NCI-H2227 (cell line): ENCODE data around the gene TUBB.
A peak's percentile ranks its signal among the peaks of the same experiment; 100 is the strongest.

Source experiments
- DNase-seq: peaks from one replicate; lab custom pipeline; 2025; ENCODE audit not compliant: unreplicated experiment; lab: John Stamatoyannopoulos, UW

TUBB gene

DNA sequence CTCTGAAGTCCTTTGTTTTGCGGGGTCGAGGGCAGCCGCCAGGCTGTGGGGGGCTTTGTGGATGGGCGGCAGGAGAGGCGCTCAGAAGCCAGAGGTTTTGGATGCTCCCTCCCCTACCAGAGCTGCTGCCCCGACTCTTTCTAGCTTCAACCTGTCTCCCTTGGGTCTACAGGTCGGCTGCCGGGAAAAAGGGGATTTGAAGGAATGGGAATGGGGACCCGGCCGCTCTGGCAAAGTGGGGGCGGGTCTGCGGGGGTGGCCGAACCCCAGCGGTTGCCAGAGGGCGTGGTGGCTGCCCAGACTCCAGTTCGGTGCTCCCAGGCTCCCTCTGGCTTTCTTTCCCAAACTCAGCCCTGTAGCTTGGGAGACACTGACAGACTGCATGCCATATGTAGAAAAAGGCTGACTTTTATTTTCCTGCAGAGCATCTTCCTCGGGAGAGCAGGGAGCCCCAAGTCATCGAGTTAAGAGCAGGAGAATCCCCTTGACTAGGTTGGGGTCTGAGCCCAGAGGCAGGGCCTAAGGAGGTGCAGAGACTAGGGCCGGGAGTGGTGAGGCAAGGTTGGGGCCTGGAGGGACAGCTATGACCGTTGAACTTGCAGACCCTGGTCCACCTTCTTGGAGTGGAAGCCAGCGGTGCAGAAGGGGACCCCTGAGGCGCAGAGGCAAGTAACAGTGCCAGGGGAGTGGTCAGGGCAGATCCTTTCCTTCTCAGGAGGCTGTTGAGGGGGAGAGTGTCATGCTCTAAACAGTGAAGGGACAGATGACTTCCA, 32.3 kb upstream of the TUBB start:
- DNase-seq, result peak; percentile 56

DNA sequence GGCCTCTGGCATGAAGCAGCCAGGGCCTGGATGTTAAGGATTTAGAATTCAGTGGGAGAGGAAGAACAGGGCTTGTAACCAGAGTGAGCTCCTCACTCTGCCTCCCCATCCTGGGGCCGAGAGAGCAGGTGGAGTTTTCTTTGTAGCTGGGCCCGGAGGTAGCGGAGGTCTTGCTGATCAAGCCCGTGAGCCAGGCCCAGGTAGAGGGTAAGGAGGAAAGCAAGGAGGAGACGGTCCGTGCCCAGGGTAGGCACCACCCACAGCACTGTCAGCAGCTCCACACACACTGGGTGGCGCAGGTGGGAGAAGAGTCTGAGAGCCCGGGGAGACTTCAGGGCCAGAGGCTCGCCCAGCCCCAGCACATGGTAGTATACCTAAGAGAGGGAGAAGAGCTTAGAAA, 31.6 kb upstream of the TUBB start:
- no peak for DNase-seq

DNA sequence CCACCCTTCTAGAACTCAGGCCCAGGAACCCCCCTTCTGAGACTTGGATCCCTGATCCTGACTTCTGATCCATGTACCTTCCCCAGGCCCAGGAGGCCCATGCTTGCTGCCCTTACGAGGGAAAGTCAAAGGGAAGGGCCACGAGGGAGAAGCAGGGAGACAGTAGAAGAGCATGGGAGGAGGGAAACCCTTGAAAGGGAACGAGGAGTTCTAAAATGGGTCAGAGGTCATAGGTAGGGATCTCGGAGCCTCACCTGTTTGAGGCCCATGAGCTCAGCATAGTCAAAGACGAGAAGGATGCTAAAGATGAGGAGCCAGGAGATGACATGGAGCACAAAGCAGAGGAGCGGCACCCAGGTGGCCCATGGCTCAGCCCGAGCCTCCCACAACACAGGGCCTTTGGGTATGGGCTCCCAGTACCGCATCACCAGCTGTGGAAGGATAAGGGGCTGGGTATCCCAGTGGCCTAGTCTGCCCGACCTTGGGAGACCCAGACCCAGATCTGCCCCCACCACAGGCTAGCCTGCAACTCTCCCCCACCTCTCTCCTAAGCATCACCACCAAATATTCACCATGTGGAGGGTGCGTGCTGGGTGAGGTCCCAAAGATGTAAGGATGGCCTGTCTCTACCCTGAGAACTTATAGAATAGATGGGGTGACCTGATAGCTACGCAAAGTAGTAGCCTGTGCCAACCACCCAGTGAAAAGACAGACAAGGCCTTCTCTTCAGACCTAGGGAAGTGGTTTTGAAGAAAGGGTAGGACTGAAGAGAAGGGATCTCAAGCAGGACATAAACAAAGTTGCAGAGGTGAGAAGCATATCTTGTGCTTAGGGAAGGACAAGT, 30.9 kb upstream of the TUBB start:
- no peak for DNase-seq

DNA sequence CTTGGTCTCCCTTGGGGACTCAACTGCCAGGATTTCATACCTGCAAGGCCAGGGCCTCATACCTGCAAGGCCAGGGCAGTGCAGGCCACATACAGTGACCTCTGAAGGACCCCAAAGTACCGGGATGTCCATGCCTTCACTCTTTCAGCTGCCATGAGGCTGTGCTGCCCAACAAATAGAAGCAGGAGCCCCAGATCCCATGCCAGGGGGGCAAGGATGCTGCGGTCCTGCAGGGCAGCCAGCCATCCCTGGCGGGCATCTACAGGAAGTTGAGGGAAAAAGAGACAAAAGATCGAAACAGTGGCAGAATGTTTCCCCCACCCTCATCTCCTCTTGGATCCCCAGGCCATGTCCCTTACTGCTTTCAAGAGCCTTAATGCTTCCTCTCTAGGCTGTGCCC, 30.2 kb upstream of the TUBB start:
- DNase-seq, result no peak

DNA sequence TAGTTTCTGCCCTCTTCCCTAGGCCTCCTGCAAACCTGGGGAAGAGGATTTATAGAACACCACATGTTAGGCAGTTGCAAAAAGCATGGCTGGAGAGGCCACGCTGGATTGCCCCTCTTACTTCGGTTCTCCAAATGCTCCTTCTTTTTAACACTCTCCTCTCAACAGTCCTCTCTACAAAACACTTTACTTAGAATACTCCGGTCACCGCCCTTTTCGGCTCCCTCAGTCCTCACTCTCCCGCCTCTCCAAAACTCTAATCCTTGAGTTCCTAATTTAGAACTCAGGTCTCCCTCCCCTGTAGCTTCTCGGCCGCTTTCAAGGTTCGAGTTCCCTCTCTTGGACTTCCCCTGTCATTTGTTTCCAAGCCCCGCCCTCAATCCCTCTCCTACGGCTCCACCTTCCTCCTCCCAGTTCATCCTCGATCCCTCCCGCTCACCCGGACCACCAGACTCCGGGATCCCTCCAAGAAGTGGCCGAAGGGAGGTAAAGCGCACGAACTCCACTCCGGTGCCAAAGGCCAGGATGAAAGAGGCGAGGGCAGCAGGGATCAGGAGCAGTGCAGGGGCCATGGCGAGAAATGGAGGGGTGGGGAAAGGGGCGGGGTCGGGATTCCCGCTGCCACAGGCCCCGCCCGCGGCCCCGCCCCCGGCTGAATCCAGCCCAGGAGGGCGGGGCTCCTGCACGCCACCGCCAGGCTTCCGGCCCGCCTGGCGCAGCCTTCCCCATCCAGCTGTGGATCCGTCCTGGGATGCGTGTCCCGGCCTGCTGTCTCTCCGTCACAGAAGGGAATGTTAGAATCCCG, 29.5 kb upstream of the TUBB start, which contains the start of gene NRM:
TSS of gene NRM (minus strand) at position 582 of the 805 bp plus-strand sequence. CDS start at position 572, 10 bp downstream.
- DNase-seq, result peak; percentile 94

DNA sequence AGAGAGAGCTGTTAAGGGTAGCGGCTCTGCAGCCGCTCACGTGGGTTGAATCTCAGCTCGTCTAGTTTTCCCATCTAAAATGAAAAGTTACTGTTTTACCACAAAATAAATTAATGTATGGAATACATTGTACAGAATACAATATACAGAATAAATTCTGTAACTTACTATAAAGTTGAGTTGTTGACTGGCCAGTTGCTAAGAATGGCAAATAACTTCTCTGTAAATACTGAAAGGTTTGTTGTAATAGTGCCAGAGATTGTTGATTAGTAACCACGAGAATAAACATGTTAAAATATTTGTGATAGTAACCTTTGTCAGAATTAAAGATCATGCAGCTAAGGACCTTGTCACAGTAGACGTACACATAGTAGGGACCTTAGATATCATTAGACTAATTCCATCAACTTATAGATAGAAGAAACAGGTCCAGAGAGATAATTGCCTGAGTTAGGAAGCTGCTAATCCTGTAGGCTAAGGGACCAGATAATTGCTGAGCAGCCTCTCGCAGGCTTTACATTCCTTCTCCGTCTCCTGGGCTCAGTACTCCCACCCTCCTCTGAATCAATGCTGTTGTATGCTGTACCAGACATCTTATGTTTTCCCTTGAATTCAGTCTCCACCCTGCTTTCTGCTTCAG, 28.8 kb upstream of the TUBB start:
- DNase-seq, result peak; percentile 47

DNA sequence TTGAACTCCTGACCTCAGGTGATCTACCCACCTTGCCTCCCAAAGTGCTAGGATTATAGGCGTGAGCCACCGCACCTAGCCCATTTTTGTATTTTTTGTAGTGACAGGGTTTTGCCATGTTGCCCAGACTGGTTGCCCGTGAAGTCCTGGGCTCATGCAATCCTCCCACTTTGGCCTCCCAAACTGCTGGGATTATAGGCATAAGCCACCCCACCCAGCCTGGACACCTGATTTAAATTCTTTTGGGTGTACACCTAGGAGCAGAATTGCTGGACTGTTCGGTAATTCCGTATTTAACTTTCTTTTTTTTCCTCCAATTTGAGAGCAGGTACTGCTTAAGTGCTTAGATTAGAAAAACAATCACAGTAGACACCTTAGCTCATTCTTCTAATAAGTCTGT, 23.7 kb upstream of the TUBB start:
- no peak for DNase-seq

DNA sequence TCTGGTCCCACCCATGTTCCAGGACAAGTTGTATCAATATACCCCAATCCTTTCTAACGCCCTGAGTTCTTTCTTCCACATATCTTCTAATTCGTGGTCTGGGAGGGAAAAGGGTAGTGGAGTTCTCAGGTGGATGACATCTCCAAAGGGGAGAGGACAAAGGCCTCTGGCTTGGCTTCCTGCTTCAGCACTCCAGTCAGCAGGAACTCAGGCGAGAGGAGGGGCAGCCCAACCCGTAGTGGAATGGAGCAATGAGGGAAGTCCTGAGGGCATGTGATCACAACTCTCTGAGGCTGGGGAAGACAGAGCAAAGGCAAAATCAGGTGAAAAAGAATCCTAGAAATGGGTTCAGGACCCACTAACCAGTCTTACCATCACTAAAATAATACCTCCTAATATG, 19.8 kb upstream of the TUBB start:
- DNase-seq, result no peak

DNA sequence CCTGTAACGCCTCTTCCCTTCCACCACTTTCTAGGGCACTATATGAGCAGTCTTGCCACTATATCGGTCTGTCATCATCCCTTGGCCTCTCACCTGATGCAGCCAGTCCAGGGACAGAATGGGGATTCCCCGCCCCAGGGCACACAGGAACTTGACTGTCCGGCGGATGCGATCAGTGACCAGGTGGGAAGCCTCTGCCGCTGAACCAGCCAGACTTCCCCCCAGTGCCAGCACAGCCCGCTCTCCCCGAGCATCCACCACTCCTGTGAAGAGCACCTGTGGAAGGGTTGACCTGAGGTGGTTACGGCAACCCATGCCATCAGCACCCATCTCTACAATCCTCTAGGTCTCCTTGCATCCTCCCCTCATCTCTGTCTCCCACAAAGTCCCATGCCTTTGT, 17.1 kb upstream of the TUBB start:
- no peak for DNase-seq

DNA sequence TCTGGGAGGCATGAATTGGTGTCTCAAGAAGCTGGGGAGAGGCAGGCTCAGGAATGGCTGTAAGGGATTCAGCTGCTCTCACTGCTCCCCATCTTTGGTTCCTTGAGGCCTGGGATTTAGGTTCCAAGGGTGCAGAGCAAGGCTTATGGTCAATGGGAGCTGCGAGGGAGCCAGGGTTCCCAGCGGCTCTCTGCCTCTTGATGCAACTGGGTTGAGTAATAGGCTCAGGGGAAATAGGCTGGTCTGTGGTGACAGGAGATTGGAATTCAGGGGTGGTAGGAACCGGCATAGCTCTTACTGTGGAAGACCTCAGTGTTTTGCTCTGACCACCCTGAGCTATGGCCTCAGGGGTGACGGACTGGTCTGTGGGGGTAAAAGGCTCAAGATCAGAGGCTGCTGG, 16.3 kb upstream of the TUBB start:
- no peak for DNase-seq

DNA sequence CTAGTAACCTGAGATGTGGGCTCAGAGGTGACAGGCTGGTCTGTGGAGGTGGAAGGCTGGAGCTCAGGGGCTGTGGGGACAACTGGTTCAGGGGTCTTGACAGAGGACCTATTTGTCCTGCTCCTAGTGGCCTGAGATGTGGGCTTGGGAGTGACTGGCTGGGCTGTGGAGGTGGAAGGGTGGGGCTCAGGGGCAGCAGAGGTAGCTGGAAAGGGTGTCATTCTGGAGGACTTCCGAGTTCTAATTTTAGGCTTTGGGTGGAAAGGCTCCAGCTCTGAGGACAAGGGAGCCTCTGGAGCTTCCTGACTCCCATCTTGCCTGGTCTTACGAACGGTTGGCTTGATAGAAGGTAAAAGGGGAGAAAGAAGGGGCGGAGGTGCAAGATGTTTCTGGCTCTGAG, 14.5 kb upstream of the TUBB start:
- DNase-seq, result no peak

DNA sequence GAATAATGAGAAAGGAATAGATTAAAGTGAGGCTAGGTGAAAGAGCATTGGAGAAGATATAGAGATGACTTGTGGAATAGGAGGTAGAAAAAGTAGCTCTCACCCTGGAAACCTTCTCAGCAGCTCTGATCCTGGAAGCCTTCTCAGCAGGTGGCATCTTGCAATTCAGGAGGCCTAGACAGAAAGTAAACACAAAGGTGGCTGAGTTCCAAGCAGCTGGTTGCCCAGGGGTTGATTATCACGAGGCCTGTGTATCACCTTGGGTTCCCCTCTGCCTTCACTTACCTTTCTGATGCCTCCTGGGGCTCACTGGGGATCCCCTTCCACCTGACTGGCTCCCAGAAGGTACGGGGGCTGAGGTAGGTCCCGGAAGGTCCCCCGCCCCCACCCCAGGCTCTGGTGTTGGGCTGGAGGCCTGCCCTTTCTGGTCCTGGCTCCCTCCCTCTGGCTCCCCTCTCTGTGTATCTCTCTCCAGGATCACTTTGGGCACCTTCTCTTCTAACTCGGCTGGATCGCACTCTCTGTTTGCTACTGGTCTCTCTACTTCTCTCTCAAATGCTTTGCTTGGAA, 12.8 kb upstream of the TUBB start:
- peak; percentile 16 for DNase-seq

DNA sequence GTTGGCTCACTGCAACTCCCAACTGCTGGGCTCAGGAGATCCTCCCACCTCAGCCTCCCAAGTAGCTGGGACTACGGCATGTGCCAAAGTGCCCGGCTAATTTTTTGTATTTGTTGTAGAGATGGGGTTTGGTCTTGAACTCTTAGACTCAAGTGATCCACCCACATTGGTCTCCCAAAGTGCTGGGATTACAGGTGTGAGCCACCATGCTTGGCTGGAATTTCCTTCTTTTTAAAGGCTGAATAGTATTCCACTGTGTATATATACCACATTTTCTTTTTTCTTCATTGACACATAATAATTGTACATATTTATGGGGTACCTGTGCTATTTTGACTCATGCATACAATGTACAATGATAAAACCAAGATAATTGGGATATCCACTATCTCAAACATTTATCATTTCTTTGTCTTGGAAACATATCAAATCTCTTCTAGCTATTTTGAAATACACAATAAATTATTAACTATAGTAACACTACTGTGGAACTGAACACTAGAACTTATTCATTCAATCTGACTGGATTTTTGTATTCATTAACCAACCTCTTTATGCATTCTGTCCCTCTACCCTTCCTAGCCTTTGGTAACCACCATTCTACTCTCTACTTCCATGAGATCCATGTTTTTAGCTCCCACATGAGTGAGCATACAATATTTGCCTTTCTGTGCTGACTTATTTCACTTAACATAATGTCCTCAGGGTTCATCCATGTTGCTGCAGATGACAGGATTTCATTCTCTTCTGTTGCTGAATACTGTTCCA, 10.9 kb upstream of the TUBB start:
- DNase-seq, result no peak

DNA sequence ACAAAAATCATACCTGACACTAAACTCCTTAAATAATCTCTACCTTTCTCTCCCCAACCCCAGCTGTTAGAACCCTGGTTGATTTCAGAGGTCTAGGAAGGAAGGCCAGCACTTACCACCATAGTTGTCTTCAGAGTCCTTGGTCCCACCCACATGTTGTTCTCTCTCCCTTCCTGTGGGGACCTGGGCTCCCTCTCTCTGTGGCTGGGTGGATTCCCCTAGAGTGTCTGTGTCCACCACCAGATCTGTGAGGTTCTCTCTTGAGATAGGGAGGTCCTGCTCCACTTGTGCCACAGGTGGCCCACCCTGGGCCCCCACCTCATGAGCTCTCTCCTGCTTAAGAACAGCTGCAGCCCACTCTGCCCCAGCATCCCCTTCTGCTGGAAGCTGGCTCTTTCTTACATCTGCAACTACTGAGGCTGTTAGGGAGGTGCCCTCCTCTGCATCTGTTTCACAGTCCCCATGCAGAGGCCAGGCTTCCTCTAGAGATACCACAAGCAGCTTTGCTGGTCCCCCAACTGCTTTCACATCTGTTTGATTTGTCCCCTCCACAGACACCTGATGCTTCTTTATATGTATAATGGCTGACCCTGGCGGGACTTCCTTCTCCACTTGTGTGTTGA, 8.3 kb upstream of the TUBB start:
- no peak for DNase-seq

DNA sequence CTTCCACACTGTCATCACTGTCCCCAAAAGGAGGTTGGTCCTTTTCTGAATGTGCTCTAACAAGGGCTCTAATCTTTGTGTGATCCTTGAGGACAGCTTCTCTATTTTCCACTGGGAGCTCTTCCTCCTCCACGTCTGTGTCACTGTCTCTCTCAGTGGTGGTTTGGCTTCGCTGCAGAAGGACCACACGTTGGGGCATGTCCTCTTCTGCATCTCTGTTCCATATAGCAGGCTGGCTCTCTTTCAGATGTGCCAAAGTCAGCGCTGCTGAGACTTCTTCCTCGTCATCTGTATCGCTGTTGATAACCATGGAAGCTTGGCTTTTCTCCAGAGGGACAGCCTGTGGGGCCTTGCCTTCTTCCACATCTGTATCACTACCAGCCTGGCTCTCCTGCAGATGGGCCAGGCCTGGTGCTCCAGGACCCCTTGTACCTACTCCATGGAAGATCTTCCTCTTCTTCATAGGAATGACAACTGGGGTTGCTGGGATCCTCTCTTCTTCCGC, 7.7 kb upstream of the TUBB start:
- DNase-seq, result no peak

DNA sequence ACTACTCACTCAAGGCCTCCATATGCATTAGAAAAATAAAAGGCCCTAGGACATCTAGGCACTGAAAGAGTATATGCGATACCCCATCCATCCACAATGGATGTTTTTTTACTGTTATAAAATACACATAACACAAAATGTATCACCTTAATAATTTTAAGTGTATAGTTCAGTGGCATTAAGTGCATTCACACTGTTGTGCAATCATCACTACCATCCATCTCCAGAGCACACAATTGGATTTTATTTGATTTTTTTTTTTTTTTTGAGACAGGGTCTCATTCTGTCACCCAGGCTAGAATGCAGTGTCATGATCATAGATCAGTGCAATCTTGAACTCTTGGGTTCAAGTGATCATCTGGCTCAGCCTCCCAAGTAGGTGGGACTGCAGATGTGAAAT, 5.9 kb upstream of the TUBB start:
- no peak for DNase-seq

DNA sequence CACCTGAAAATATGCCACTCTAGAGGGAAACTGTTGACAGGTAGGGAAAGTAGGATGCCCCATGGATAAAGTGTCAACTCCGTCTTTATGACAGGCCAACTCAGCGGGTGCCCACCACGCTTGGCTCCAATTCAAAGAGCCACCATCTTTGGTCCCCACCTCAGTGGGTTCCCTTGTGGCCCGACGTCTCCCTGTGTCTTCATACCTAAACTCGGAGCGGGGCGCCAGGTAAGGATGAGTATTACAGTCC, 3.3 kb upstream of the TUBB start:
- no peak for DNase-seq

DNA sequence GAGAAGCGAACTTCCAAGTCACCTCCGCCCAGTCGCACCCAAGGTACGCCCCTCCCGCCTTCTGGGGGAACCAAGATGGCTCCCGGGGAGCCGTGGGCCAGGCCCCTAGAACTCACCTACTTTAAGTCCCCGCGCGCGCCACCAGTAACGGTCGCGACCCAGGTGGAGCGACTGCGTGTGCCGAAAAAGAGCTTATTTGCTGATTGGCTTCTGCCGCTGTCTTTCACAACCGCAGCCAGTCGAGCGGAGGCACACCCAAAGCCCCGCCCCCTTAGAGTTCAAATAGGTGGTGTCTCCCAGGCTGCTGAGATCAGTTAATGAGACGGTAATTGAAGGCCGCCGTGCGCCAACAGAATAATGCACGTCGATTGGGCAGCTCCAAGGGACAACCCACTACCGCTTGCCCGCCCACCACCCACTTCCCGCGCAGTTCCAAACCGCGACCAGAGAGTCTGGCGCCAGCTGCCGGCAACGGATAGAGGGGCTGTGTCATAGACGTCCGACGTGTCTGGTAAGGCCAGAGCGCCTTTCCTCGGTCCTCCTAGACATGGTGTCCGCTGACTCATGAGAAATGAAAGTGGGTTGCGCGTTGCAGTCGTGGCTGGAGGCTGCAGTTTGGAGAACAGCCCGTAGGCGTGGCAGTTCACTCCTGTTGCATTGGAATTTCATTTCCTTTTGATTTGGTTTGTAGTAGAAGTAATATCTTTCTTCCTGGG, 2.9 kb upstream of the TUBB start, which contains the start of gene MDC1:
TSS of gene MDC1 (minus strand) at position 153 of the 716 bp plus-strand sequence. CDS start 2,106 bp downstream, outside the sequence.
- DNase-seq, result peak; percentile 99
